ENCODE data around the gene MKNK1. TPM values are rescaled to one million over a fixed set of nuclear protein-coding genes. Genes with fewer than 3 reads are reported as not detected.

Gene MKNK1
- total and polyA plus RNA-seq, 2 of the 8 experiments (the other 6 are each of a cell fraction or from before 2014, with no cell fraction given): 13.9 to 21.5 TPM

DNA sequence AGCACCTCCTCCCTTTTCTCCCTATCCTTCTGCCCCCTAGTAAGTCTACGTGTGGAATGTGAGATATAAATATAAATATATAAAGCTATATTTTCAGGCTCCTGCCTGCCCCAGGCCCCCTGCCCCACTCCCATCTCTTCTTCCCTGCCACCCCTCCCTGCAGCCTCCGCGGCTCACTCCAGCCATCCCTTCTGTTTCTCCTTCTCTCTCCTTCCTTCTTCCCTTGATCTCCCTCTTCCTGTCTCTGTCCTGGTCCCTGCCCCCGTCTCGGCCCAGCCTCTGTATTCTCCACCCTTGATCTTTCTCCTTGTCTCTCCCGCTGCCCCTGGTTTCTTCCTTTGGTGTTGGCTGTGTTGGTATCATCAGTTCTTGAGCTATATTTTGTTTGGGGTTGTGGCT lies 91.3 kb downstream of the MKNK1 start:
- H3K4ac ChIP-seq (replicated peaks; ENCODE audit: insufficient read length, low read depth, low read length): no peak overlapping the region
- no peak overlapping the region for H2AFZ ChIP-seq (ENCODE audit: low read length)
- H3K9me3 ChIP-seq (ENCODE audit: insufficient read depth in 2 of 2, low read depth in 1 of 2, low read length in 1 of 2): no peaks in the 10 kb centered on the region
- no peak overlapping the region for H3K14ac ChIP-seq (ENCODE audit: insufficient read length)
- no peak overlapping the region for H3K23ac ChIP-seq (ENCODE audit: insufficient read length)
- H3K36me3 ChIP-seq (ENCODE audit: control insufficient read depth in 2 of 4, insufficient read depth in 4 of 4, low read length in 3 of 4): no peaks in the 10 kb centered on the region
- no peak overlapping the region for H2BK15ac ChIP-seq (ENCODE audit: low read length)
- H3K27ac ChIP-seq (ENCODE audit: low read depth, low read length): no peak overlapping the region
- TF ChIP-seq PHF8 (conservative IDR thresholded peaks at IDR 0.05; ENCODE audit: low read depth, low read length): no peak
- TF ChIP-seq FOSL1 (IDR thresholded peaks at IDR 0.05; ENCODE audit: insufficient read depth, low read depth, low read length): no peak
- no peak for TF ChIP-seq BCL11A (IDR thresholded peaks at IDR 0.05; ENCODE audit: low read depth in 2 of 2, low read length in 2 of 2)
- no peak for TF ChIP-seq MAFK (IDR thresholded peaks at IDR 0.05; ENCODE audit: low read depth, low read length)
- no peak for TF ChIP-seq GABPA (IDR thresholded peaks at IDR 0.05; ENCODE audit: borderline replicate concordance, insufficient read depth, low read length)
- TF ChIP-seq SP2 (IDR thresholded peaks at IDR 0.05; ENCODE audit: low read length): no peak
- TF ChIP-seq TEAD4 (IDR thresholded peaks at IDR 0.05; ENCODE audit: low read depth, low read length): no peak
- no peak for TF ChIP-seq RAD21 (IDR thresholded peaks at IDR 0.05 in 1 of 2, conservative IDR thresholded peaks at IDR 0.05 in 1 of 2; ENCODE audit: low read depth in 2 of 2, low read length in 2 of 2)
- TF ChIP-seq KDM4A (IDR thresholded peaks at IDR 0.05; ENCODE audit: low read depth, low read length, severe bottlenecking): no peak
- no peak for TF ChIP-seq POLR2A (IDR thresholded peaks at IDR 0.05; ENCODE audit: control extremely low read depth in 1 of 2, low read depth in 2 of 2, low read length in 2 of 2)
- no peak for TF ChIP-seq ASH2L (IDR thresholded peaks at IDR 0.05; ENCODE audit: low read length)
- TF ChIP-seq HDAC6 (IDR thresholded peaks at IDR 0.05; ENCODE audit: low read depth, low read length): no peak
- TF ChIP-seq RBBP5 (IDR thresholded peaks at IDR 0.05; ENCODE audit: borderline replicate concordance, low read depth, low read length): no peak
- no peak for TF ChIP-seq SRF (IDR thresholded peaks at IDR 0.05; ENCODE audit: low read depth, low read length)
- H3K23me2 ChIP-seq (ENCODE audit: low read depth, low read length): no peaks in the 10 kb centered on the region
- no peak overlapping the region for H4K91ac ChIP-seq (replicated peaks; ENCODE audit: insufficient read length, low read length)
- H3K27me3 ChIP-seq (replicated peaks in 1 of 4; ENCODE audit: control insufficient read depth in 3 of 4, extremely low read depth in 1 of 4, insufficient read depth in 3 of 4, low read length in 3 of 4): peaks cover 0 to 23% (median 6%) of the 10 kb centered on the region in 4 experiments; a peak in 3 of 7 replicates
- H3K9ac ChIP-seq (replicated peaks in 1 of 4; ENCODE audit: extremely low read depth in 1 of 4, low read depth in 3 of 4, low read length in 3 of 4): no peak overlapping the region
- H2AK5ac ChIP-seq (ENCODE audit: low read depth, low read length): no peak overlapping the region
- no peak overlapping the region for H3K4me3 ChIP-seq (ENCODE audit: extremely low read depth in 1 of 4, insufficient read depth in 2 of 4, low read depth in 3 of 4, low read length in 4 of 4)
- H2BK12ac ChIP-seq (ENCODE audit: low read depth, low read length): no peak overlapping the region
- WGBS, 2 experiments (ENCODE audit: extremely low coverage in 1 of 2, insufficient coverage in 1 of 2, insufficient read length in 1 of 2, insufficient replicate concordance in 2 of 2, low coverage in 1 of 2, low lambda C conversion rate in 2 of 2, missing lambda C conversion rate in 1 of 2): 74% methylated on average over 6 of the region's 6 CpGs; no CpG with 5 or more reads in 1 of the 2 experiments
- no peak overlapping the region for H3K18ac ChIP-seq (ENCODE audit: extremely low read depth, low read length)
- peaks cover 9 to 32% (median 16%) of the 10 kb centered on the region in 4 experiments for H3K4me1 ChIP-seq (replicated peaks in 1 of 4; ENCODE audit: control insufficient read depth in 3 of 4, insufficient read depth in 4 of 4, low read length in 3 of 4)
- no peaks in the 10 kb centered on the region for H3K79me2 ChIP-seq (ENCODE audit: control insufficient read depth in 1 of 2, insufficient read depth in 2 of 2, low read length in 2 of 2)
- ChIA-PET CTCF (ENCODE audit: partially characterized antibody) (interaction anchor here (1.3 to 18.9 kb wide), 7 partner anchors 9 to 66 kb away, joined by 3 to 287 read pairs (median 9); partner anchors contain the start of gene DMBX1), POLR2A (ENCODE audit: partially characterized antibody) (no interaction called here)
- H3K56ac ChIP-seq (replicated peaks; ENCODE audit: insufficient read length, low read depth, low read length): no peak overlapping the region
- DNase-seq (ENCODE audit: low read depth in 1 of 2, low spot score in 2 of 2) (no peak), FAIRE-seq (no peak)
- no peak overlapping the region for H4K5ac ChIP-seq (ENCODE audit: insufficient read length, low read depth, low read length)
- H2BK20ac ChIP-seq (ENCODE audit: low read length): no peak overlapping the region
- no peak overlapping the region for H2BK120ac ChIP-seq (replicated peaks; ENCODE audit: low read depth, low read length)
- no peak overlapping the region for H4K8ac ChIP-seq (ENCODE audit: extremely low read depth, insufficient read depth, low read length)
- H4K20me1 ChIP-seq (replicated peaks in 1 of 2; ENCODE audit: control insufficient read depth in 1 of 2, insufficient read depth in 2 of 2, low read length in 2 of 2): peaks cover 0 to 2% of the 10 kb centered on the region in 2 experiments
- H2BK5ac ChIP-seq (ENCODE audit: low read depth, low read length): no peak overlapping the region
- H3K4me2 ChIP-seq (ENCODE audit: insufficient read depth in 1 of 2, low read depth in 2 of 2, low read length in 2 of 2): no peak overlapping the region
- H3K79me1 ChIP-seq (ENCODE audit: low read depth, low read length): no peaks in the 10 kb centered on the region

Data from H1 (cell line).